WERI-Rb-1 (cell line): ENCODE results near the gene HBE1.

Experiments used
- DNase-seq: peaks from one replicate; pipeline ENCODE4 v3.0.0-alpha.2; 2020
- H3K27ac ChIP-seq: fragments of 250-450 bp; sonication (Bioruptor Pico); 2 replicates; pipeline ENCODE4 v1.5.1; 2020; ENCODE audit warnings: mild to moderate bottlenecking, moderate library complexity
- H3K27me3 ChIP-seq: fragments of 250-450 bp; sonication (Bioruptor Pico); 2 replicates; pipeline ENCODE4 v1.5.1; 2021; ENCODE audit warnings: mild to moderate bottlenecking, low read depth, moderate library complexity; ENCODE audit not compliant: insufficient read depth, severe bottlenecking
- H3K36me3 ChIP-seq: fragments of 250-450 bp; sonication (Bioruptor Pico); 2 replicates; pipeline ENCODE4 v1.5.1; 2020; ENCODE audit warnings: mild to moderate bottlenecking, moderate library complexity
- H3K4me3 ChIP-seq: 2 replicates; pipeline ENCODE4 v1.5.1; 2011; ENCODE audit warnings: low read depth, mild to moderate bottlenecking, control low read depth, low read length
- H3K9me3 ChIP-seq: fragments of 250-450 bp; sonication (Bioruptor Pico); 2 replicates; pipeline ENCODE4 v1.5.1; 2021; ENCODE audit warnings: mild to moderate bottlenecking, moderate library complexity; ENCODE audit not compliant: severe bottlenecking
- CTCF ChIP-seq: IDR thresholded peaks from 2 replicates; pipeline ENCODE4 v1.5.1; 2011; ENCODE audit warnings: low read depth, mild to moderate bottlenecking, control low read depth, inconsistent platforms, low read length

HBE1 gene

GRCh38 chr11:5242208-5242607, 27.5 kb downstream of the HBE1 start:
- DNase-seq = no peak
- Histone ChIP-seq H3K36me3 (no peaks in the 10 kb centered on the region), H3K4me3 (no peak overlapping the region), H3K9me3 (no peaks in the 10 kb centered on the region), H3K27ac (no peak overlapping the region), H3K27me3 (peaks cover 65% of the 10 kb centered on the region)
- TF ChIP-seq CTCF = no peak

GRCh38 chr11:5241458-5241857, 28.3 kb downstream of the HBE1 start:
- DNase-seq = no peak
- no peak for TF ChIP-seq CTCF
- no peaks in the 10 kb centered on the region for H3K9me3 ChIP-seq
- H3K27me3 ChIP-seq = peaks cover 62% of the 10 kb centered on the region
- no peak overlapping the region for H3K27ac ChIP-seq
- no peak overlapping the region for H3K4me3 ChIP-seq
- no peaks in the 10 kb centered on the region for H3K36me3 ChIP-seq

GRCh38 chr11:5240458-5240857, 29.3 kb downstream of the HBE1 start:
- Histone ChIP-seq H3K27ac (no peak overlapping the region), H3K36me3 (no peaks in the 10 kb centered on the region), H3K27me3 (peaks cover 61% of the 10 kb centered on the region), H3K4me3 (no peak overlapping the region), H3K9me3 (no peaks in the 10 kb centered on the region)
- no peak for DNase-seq
- no peak for TF ChIP-seq CTCF

GRCh38 chr11:5240056-5240455, 29.7 kb downstream of the HBE1 start:
- no peaks in the 10 kb centered on the region for H3K9me3 ChIP-seq
- H3K36me3 ChIP-seq = no peaks in the 10 kb centered on the region
- H3K27ac ChIP-seq = no peak overlapping the region
- TF ChIP-seq CTCF = no peak
- H3K4me3 ChIP-seq = no peak overlapping the region
- H3K27me3 ChIP-seq = peaks cover 63% of the 10 kb centered on the region
- DNase-seq = no peak

- TF ChIP-seq CTCF = no peak
- Histone ChIP-seq H3K9me3 (no peaks in the 10 kb centered on the region), H3K36me3 (no peaks in the 10 kb centered on the region), H3K27ac (no peak overlapping the region), H3K27me3 (peaks cover 56% of the 10 kb centered on the region), H3K4me3 (no peak overlapping the region)
- no peak for DNase-seq
Measured at GRCh38 chr11:5239046-5239445, 30.7 kb downstream of the HBE1 start.

GRCh38 chr11:5238486-5238885, 31.3 kb downstream of the HBE1 start:
- peaks cover 54% of the 10 kb centered on the region for H3K27me3 ChIP-seq
- no peaks in the 10 kb centered on the region for H3K9me3 ChIP-seq
- H3K4me3 ChIP-seq = no peak overlapping the region
- TF ChIP-seq CTCF = no peak
- no peak for DNase-seq
- H3K36me3 ChIP-seq = no peaks in the 10 kb centered on the region
- H3K27ac ChIP-seq = no peak overlapping the region
